ENCODE results near the gene LYST. TPM values are rescaled to one million over a fixed set of nuclear protein-coding genes. Genes with fewer than 3 reads are reported as not detected.

LYST gene
- total and polyA plus RNA-seq, 10 donors = 9.0 to 169 (median 98.1) TPM

GRCh38 chr1:235876402-235876841 is 9.7 kb upstream of the LYST start:
- WGBS, 5 donors = 25 to 44% (median 36%) methylated on average over 2 of the region's 2 CpGs
- Histone ChIP-seq H3K36me3 (no peaks in the 10 kb centered on the region), H3K9me3 (no peaks in the 10 kb centered on the region), H3K4me1 (peaks cover 14 to 99% (median 70%) of the 10 kb centered on the region in 6 donors), H3K4me3 (peak overlapping the region in 1 of 8 donors; percentile 37), H3K27ac (peak overlapping the region in 7 of 8 donors; percentile 59 to 84 (median 75)), H3K27me3 (replicated peaks in 1 of 7) (no peaks in the 10 kb centered on the region)
- TF ChIP-seq POLR2A (IDR thresholded peaks at IDR 0.05) (no peak), CTCF (IDR thresholded peaks at IDR 0.05 in 8 of 11, conservative IDR thresholded peaks at IDR 0.05 in 3 of 11) (no peak), POLR2AphosphoS5 (IDR thresholded peaks at IDR 0.05) (no peak)
- intact Hi-C loops (cut with DNase I; ENCODE audit: low total_unique reads) = no loop called here
- no peak for DNase-seq

GRCh38 chr1:235875036-235875597 is 8.4 kb upstream of the LYST start:
- TF ChIP-seq POLR2AphosphoS5 (IDR thresholded peaks at IDR 0.05) (no peak), POLR2A (IDR thresholded peaks at IDR 0.05) (no peak), CTCF (IDR thresholded peaks at IDR 0.05 in 8 of 11, conservative IDR thresholded peaks at IDR 0.05 in 3 of 11) (no peak)
- H3K4me1 ChIP-seq = peaks cover 14 to 90% (median 60%) of the 10 kb centered on the region in 6 donors

GRCh38 chr1:235874261-235874660 is 7.6 kb upstream of the LYST start:
- TF ChIP-seq CTCF (IDR thresholded peaks at IDR 0.05 in 8 of 11, conservative IDR thresholded peaks at IDR 0.05 in 3 of 11) = no peak
- TF ChIP-seq POLR2AphosphoS5 (IDR thresholded peaks at IDR 0.05) = no peak
- no peak for TF ChIP-seq POLR2A (IDR thresholded peaks at IDR 0.05)
- peaks cover 13 to 90% (median 52%) of the 10 kb centered on the region in 6 donors for H3K4me1 ChIP-seq
- DNase-seq = no peak
- peak overlapping the region in 7 of 8 donors; percentile 31 to 84 (median 57) for H3K27ac ChIP-seq
- intact Hi-C loops (cut with DNase I; ENCODE audit: low total_unique reads) = no loop called here
- H3K4me3 ChIP-seq = no peak overlapping the region
- no peaks in the 10 kb centered on the region for H3K36me3 ChIP-seq
- WGBS, 5 donors = 72 to 90% (median 84%) methylated on average over 4 of the region's 4 CpGs
- H3K9me3 ChIP-seq = no peaks in the 10 kb centered on the region
- no peaks in the 10 kb centered on the region for H3K27me3 ChIP-seq (replicated peaks in 1 of 7)

More at GRCh38 chr1:235875036-235875597, 8.4 kb upstream of the LYST start:
- Histone ChIP-seq H3K9me3 (no peaks in the 10 kb centered on the region), H3K27me3 (replicated peaks in 1 of 7) (no peaks in the 10 kb centered on the region), H3K4me3 (no peak overlapping the region), H3K27ac (peak overlapping the region in 5 of 8 donors; percentile 37 to 84 (median 75)), H3K36me3 (no peaks in the 10 kb centered on the region)
- intact Hi-C loops (cut with DNase I; ENCODE audit: low total_unique reads) = no loop called here
- 70 to 93% (median 85%) methylated on average over 4 of the region's 4 CpGs for WGBS, 5 donors
- DNase-seq = no peak

GRCh38 chr1:235873571-235873970 is 6.9 kb upstream of the LYST start:
- Histone ChIP-seq H3K4me3 (no peak overlapping the region), H3K4me1 (peaks cover 6 to 88% (median 48%) of the 10 kb centered on the region in 6 donors), H3K27me3 (replicated peaks in 1 of 7) (no peaks in the 10 kb centered on the region), H3K9me3 (no peaks in the 10 kb centered on the region), H3K27ac (peak overlapping the region in 7 of 8 donors; percentile 40 to 84 (median 57)), H3K36me3 (no peaks in the 10 kb centered on the region)
- intact Hi-C loops (cut with DNase I; ENCODE audit: low total_unique reads) = no loop called here
- 65 to 80% (median 70%) methylated on average over 2 of the region's 2 CpGs for WGBS, 5 donors
- no peak for DNase-seq
- TF ChIP-seq POLR2AphosphoS5 (IDR thresholded peaks at IDR 0.05) = no peak
- TF ChIP-seq POLR2A (IDR thresholded peaks at IDR 0.05) = no peak
- TF ChIP-seq CTCF (IDR thresholded peaks at IDR 0.05 in 8 of 11, conservative IDR thresholded peaks at IDR 0.05 in 3 of 11) = no peak

All from spleen (tissue), 11 donors.